ENCODE measurements around the gene METTL17. TPM values are rescaled to one million over a fixed set of nuclear protein-coding genes. Genes with fewer than 3 reads are reported as not detected.
"Not testable (repeated sequence)": the region's sequence is repeated elsewhere in the genome, so short reads cannot be mapped to it uniquely, and the experiment has no call there.

METTL17 gene
- total RNA-seq, 1 donor from 2014 or later, result 62.2 TPM

DNA sequence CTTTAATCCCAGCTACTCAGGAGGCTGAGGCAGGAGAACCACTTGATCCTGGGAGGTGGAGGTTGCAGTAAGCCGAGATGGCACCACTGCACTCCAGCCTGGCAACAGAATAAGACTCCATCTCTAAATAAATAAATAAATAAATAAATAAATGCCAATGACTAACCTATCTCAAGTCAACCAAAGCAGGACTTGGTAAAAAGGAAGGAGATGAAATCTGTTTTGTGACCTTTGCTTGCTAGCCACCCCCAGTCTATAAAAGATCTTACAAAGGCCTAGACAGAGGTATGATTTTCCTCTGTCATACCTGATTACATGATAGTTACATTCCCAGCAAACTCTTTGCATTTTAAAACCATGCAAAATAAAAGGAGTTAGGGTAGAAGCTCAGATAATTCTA, 13.5 kb upstream of the METTL17 start:
- H3K4me1 ChIP-seq, result peaks cover 8% of the 10 kb centered on the region
- H3K27me3 ChIP-seq (ENCODE audit: low read depth), result no peaks in the 10 kb centered on the region
- TF ChIP-seq, protein P1, sequence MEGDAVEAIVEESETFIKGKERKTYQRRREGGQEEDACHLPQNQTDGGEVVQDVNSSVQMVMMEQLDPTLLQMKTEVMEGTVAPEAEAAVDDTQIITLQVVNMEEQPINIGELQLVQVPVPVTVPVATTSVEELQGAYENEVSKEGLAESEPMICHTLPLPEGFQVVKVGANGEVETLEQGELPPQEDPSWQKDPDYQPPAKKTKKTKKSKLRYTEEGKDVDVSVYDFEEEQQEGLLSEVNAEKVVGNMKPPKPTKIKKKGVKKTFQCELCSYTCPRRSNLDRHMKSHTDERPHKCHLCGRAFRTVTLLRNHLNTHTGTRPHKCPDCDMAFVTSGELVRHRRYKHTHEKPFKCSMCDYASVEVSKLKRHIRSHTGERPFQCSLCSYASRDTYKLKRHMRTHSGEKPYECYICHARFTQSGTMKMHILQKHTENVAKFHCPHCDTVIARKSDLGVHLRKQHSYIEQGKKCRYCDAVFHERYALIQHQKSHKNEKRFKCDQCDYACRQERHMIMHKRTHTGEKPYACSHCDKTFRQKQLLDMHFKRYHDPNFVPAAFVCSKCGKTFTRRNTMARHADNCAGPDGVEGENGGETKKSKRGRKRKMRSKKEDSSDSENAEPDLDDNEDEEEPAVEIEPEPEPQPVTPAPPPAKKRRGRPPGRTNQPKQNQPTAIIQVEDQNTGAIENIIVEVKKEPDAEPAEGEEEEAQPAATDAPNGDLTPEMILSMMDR (IDR thresholded peaks at IDR 0.05), result no peak
- no peaks in the 10 kb centered on the region for H3K9me3 ChIP-seq
- H3K36me3 ChIP-seq, result no peaks in the 10 kb centered on the region
- DNase-seq (no peak), ATAC-seq (no peak)
- intact Hi-C loops (cut with DNase I), result no loop called here
- H3K27ac ChIP-seq, result no peak overlapping the region
- no peak overlapping the region for H3K4me3 ChIP-seq

DNA sequence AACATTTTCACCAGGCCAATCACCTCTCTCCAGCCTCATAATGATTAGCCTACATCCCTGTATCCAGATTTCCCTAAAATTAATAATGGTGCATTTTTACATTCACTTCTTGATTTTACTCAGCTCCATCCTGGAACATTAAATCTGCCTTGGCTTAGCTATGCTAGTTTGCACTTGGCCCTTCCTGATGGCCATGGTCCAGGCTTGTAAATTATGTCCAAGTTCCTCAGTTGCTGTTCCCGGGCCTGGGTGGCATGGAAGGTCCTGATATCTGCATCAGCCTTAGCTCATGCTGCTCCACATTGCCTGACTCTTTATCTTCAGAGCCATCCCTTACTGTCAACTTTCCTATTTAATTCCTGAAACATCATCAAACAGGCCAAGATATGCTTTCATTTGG, 11.1 kb upstream of the METTL17 start:
- Histone ChIP-seq H3K27ac (no peak overlapping the region), H3K9me3 (no peaks in the 10 kb centered on the region), H3K4me1 (no peaks in the 10 kb centered on the region), H3K27me3 (ENCODE audit: low read depth) (no peaks in the 10 kb centered on the region), H3K4me3 (no peak overlapping the region), H3K36me3 (no peaks in the 10 kb centered on the region)
- intact Hi-C loops (cut with DNase I), result no loop called here
- no peak for ATAC-seq
- DNase-seq, result no peak
- TF ChIP-seq, protein P1 (IDR thresholded peaks at IDR 0.05), result no peak

DNA sequence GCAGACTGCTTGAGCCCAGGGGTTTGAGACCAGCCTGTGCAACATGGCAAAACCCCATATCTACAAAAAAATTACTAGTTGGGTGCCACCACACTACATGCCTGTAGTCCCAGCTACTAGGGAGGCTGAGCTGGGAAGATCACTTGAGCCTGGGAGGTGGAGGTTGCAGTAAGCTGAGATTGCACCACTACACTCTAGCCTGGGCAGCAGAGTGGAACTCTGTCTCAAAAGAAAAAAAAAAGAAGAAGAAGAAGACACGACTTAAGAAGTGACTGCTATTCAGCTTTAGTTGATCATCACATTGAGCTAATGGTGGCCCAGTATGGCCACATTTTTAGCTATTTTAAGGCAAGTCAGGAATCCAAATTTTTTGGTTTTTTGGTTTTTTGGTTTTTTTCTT, 8.9 kb upstream of the METTL17 start:
- Histone ChIP-seq H3K27me3 (ENCODE audit: low read depth) (no peaks in the 10 kb centered on the region), H3K4me1 (no peaks in the 10 kb centered on the region), H3K36me3 (no peaks in the 10 kb centered on the region), H3K9me3 (no peaks in the 10 kb centered on the region), H3K27ac (no peak overlapping the region), H3K4me3 (no peak overlapping the region)
- DNase-seq (no peak), ATAC-seq (no peak)
- TF ChIP-seq, protein P1 (IDR thresholded peaks at IDR 0.05), result no peak
- intact Hi-C loops (cut with DNase I), result no loop called here

DNA sequence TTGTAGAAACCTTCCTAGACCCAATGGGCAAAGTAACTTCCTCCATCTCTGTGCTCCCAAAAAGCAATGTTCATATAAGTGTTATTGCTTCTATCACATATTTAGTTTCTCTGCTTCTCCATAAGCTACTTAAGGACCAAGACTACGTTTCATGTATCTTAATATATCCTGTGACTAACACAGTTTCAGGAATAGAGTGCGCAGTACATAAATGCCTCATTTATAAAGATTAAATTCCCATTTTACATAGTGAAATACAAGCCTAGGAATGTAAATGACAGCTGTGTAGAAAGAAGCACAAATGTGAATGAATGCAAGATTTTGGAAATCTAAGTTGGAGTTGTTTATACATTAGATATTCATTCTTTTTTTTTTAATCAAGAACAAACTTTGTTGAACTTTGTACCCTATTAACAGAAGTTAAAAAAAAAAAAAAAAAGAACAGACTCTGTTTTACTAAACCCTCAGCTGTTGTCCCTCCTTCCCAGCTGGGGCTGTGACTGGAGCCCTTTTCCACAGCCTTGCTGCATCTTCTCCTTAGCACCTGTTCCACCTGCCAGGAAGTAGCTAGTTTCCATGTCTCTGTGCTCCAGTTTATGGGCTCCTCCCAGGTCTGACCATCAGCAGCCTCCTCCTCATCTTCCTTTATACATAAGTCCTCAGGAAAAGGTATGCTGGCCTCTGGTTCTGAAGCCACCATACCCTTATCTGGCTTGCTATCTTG, 7.0 kb upstream of the METTL17 start:
- Histone ChIP-seq H3K4me3 (no peak overlapping the region), H3K27me3 (ENCODE audit: low read depth) (no peaks in the 10 kb centered on the region), H3K36me3 (no peaks in the 10 kb centered on the region), H3K4me1 (no peaks in the 10 kb centered on the region), H3K9me3 (no peaks in the 10 kb centered on the region), H3K27ac (no peak overlapping the region)
- intact Hi-C loops (cut with DNase I), result no loop called here
- DNase-seq (no peak), ATAC-seq (no peak)
- TF ChIP-seq, protein P1 (IDR thresholded peaks at IDR 0.05), result no peak

DNA sequence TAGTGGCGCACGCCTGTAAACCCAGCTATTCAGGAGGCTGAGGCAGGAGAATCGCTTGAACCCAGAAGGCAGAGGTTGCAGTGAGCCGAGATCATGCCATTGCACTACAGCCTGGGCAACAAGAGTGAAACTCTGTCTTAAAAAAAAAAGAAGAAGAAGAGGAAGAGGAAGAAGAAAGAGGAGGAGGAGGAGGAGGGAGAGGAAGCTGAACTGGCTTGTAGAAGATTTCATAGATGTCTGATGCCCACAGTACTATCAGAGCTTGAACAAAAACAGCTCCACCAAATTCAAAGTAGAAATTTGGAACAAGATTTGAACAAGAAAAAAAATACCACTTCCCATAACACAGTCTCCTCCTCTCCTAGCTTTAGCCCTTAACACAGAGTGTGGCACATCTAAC, 4.1 kb upstream of the METTL17 start:
- H3K27me3 ChIP-seq (ENCODE audit: low read depth); DNase-seq; ATAC-seq; intact Hi-C loops (cut with DNase I); H3K9me3 ChIP-seq; H3K27ac ChIP-seq; H3K36me3 ChIP-seq; H3K4me3 ChIP-seq: not testable (repeated sequence)
- peaks cover 14% of the 10 kb centered on the region for H3K4me1 ChIP-seq

DNA sequence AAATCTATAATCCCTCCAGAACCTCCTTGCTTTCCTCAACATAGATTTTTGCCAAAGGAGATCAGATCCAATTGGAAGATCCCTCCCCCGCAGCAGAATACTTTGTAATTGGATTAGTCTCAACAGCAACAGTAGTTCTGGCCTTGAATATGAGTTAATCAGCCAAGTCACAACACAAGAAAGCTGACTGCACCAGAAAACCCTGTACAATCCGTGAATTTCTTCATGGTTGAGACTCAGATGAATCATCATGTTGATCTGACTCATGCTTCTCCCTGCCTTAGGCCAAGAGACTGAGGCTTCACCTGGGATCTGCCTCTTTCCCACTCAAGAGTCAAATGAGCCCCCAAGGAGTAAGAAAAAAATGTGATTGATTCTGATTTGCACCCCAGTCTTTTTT, 3.0 kb upstream of the METTL17 start:
- H3K4me1 ChIP-seq, result peaks cover 26% of the 10 kb centered on the region
- ATAC-seq, result no peak
- intact Hi-C loops (cut with DNase I), result no loop called here
- TF ChIP-seq, protein P1 (IDR thresholded peaks at IDR 0.05), result no peak
- no peaks in the 10 kb centered on the region for H3K9me3 ChIP-seq
- peaks cover 6% of the 10 kb centered on the region for H3K36me3 ChIP-seq
- H3K4me3 ChIP-seq, result no peak overlapping the region
- H3K27me3 ChIP-seq (ENCODE audit: low read depth), result no peaks in the 10 kb centered on the region
- no peak overlapping the region for H3K27ac ChIP-seq
- no peak for DNase-seq

All from lower lobe of right lung (tissue), 2 donors.